GM19193 (cell line): ENCODE results near the gene TBCK.

ENCODE experiments used
- POLR2A ChIP-seq: IDR thresholded peaks from 4 replicates; pipeline ENCODE4 v1.6.1; 2011; ENCODE audit not compliant: insufficient read depth, insufficient read length; ENCODE audit errors: extremely low read depth

The TBCK gene

DNA sequence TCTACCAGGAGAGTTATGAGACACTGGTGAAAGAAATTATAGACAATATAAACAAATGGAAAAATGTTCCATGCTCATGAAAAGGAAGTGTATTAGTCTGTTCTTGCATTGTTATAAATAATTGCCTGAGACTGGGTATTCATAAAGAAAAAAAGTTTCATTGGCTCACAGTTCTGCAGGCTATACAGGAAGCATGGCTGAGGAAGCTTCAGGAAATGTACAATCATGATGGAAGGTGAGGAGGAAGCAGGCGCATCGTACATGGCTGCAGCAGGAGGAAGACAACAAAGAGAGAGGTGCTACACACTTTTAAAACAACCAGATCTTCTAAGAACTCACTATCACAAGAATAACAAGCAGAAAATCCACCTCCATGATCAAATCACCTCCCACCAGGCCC, 236.4 kb downstream of the TBCK start:
- TF ChIP-seq POLR2A = no peak

DNA sequence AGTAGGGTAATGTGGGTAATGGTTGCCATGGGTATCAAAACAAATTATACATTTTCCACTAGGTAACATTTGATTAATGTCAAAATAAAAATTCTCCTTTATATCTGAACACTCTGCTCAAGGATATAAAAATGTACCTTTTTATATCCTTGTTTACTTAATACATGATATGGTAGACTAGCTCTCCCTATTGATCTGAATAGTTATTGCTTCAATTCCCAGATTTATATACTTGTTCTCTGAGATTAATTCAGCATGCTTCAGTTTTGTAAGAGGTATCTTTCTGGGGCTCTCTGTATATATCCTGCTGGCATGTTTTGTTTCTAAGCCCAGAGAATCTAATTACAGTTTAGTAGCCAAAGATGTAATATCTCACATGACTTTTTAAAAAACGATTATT, 251.0 kb downstream of the TBCK start:
- TF ChIP-seq POLR2A = no peak

- no peak for TF ChIP-seq POLR2A
These were observed 253.0 kb downstream of the TBCK start for GRCh38 chr4:106063009-106063408.

- no peak for TF ChIP-seq POLR2A
These were observed 253.5 kb downstream of the TBCK start for GRCh38 chr4:106062452-106062875.

- no peak for TF ChIP-seq POLR2A
These were observed 257.1 kb downstream of the TBCK start for GRCh38 chr4:106058921-106059320.

GRCh38 chr4:106056914-106057313, 259.1 kb downstream of the TBCK start:
- no peak for TF ChIP-seq POLR2A

GRCh38 chr4:106051514-106051913, 264.5 kb downstream of the TBCK start:
- no peak for TF ChIP-seq POLR2A

GRCh38 chr4:106049490-106049889, 266.5 kb downstream of the TBCK start:
- TF ChIP-seq POLR2A = no peak

- no peak for TF ChIP-seq POLR2A
These were observed 267.6 kb downstream of the TBCK start for GRCh38 chr4:106048250-106048971.

DNA sequence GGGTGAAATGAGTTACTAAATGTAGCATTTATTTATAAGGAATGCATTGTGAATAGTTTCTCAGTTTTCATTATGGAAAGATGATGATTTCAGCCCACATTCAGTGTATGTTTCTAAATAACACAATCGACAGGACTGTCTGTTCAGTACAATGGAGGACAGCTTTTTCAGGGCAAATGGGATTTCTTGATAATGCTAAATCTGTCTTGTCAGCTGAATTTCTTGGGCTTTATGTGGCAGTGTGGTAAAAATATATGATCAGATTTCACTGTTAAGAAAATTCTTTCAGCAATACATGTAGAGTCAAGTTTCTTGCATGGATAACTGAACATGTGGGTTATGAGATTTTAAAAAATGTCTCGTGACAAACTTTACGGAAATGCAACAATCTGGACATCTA, 269.9 kb downstream of the TBCK start:
- no peak for TF ChIP-seq POLR2A

DNA sequence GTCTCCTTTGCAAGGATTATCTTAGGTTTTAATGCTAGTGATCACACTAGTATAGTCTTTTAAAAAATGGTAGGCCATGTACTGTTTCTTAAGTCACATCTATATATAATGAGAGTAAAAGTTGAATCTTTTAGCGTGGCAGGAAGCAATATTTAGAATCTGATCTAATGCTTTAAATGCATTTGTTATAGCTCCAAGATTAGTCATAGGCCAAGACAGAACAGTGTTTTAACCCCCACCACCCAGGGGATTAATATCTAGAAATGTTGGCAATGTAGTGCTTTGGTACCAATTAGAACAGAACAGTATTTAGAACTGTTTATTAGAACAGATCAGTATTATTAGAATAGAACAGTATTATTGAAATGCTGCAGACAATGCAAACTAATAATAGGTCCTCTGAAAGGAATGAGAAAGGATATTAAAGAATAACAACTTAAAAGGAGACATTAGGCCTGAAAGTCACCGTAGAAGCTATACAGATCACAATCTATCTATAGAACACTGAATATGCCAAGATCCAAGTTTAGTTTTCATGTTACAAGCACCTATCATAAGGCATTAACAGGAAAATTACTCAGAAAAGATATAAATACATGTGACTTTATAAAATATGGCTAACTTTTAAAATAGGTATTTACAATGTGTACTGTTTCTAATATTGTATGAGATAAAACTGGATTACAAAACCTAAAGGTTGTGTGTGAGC, 274.6 kb downstream of the TBCK start:
- TF ChIP-seq POLR2A = no peak

- no peak for TF ChIP-seq POLR2A
These were observed 276.2 kb downstream of the TBCK start for GRCh38 chr4:106039796-106040195.

- no peak for TF ChIP-seq POLR2A
These were observed 277.1 kb downstream of the TBCK start for GRCh38 chr4:106038908-106039307.

DNA sequence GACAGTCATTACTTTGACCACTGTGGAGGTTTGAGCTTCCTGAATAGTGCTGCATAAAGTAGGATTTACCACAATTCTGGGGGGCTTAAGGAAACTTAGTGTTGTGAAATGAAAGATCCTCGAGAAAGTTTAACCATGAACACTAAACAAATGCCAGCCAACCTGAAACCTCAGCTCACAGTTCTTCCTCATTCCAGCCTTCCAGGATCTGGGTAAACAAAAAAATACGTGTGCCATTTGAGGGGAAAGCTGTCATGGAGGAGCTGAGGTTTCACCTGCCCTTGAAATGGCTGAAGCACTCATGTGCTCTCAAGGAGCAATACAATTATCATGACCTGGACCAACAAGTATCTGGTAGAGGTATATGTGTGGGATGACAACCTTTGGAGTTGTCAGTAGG, 278.0 kb downstream of the TBCK start:
- no peak for TF ChIP-seq POLR2A

DNA sequence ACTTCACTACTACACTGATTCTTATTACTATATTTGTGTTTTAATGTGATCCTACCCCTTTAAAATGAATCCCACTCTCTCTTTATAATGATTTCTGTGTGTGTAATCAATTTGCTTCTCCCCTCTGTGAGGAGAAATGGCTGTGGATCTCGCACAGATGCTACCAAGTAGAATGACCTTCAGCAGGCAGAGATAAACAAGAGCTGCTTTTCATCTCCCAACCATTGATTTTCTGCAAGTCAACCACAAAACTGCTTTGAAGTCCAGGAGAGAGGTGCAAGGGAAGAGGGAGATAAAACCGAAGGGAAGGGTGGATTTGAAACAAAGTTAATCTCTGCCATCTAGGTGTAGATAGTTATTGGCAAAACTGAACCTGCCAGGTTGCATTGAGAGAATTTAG, 279.2 kb downstream of the TBCK start:
- TF ChIP-seq POLR2A = no peak

- no peak for TF ChIP-seq POLR2A
These were observed 279.7 kb downstream of the TBCK start for GRCh38 chr4:106036334-106036733.
